ENCODE measurements around the gene TRAPPC12.

DNA sequence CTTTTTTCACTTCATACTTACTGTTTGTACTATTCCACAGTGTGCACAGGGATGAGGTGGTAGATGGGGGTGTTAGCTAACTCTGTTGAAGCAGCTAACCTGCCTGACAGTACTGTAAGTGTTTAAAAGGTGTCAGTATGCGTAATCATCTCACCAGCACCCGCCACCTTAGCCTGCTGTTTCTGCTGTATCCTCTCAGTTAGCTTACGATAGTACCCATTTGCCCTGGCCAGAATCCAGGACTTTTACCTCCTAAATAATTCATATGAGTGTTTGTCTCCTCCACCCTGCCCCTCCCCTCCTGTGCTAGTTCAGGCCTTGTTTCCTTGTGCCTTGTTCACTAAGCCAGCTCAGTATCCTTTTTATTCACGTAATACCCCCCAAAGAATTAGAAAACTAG, 34.2 kb downstream of the TRAPPC12 start:
- TF ChIP-seq POLR2A (IDR thresholded peaks at IDR 0.05) (no peak), POLR2AphosphoS5 (IDR thresholded peaks at IDR 0.05) (no peak)
- TF ChIP-seq, protein P1, sequence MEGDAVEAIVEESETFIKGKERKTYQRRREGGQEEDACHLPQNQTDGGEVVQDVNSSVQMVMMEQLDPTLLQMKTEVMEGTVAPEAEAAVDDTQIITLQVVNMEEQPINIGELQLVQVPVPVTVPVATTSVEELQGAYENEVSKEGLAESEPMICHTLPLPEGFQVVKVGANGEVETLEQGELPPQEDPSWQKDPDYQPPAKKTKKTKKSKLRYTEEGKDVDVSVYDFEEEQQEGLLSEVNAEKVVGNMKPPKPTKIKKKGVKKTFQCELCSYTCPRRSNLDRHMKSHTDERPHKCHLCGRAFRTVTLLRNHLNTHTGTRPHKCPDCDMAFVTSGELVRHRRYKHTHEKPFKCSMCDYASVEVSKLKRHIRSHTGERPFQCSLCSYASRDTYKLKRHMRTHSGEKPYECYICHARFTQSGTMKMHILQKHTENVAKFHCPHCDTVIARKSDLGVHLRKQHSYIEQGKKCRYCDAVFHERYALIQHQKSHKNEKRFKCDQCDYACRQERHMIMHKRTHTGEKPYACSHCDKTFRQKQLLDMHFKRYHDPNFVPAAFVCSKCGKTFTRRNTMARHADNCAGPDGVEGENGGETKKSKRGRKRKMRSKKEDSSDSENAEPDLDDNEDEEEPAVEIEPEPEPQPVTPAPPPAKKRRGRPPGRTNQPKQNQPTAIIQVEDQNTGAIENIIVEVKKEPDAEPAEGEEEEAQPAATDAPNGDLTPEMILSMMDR (IDR thresholded peaks at IDR 0.05) = no peak
